IMR-90 (cell line): Measurements from ENCODE around the gene NKX1-1. TPM values are rescaled to one million over a fixed set of nuclear protein-coding genes. Genes with fewer than 3 reads are reported as not detected.

ENCODE experiments used
- ATAC-seq: fragments of 200-7000 bp; cut with Tn5 transposase; 2 replicates; pipeline ENCODE4 v1.9.1; 2020; ENCODE audit warnings: low read depth, mild to moderate bottlenecking, moderate library complexity
- BruUV-seq: library from RNA; stranded (reverse); fragments of 400-500 nt; replicated peaks from 2 replicates; lab custom pipeline; 2021; lab: Mats Ljungman, UMichigan
- CTCF ChIA-PET: fragments of 300-600 bp; formaldehyde crosslinking; extraction: SDS; loops from one replicate; lab custom pipeline; 2021; ENCODE audit warnings: antibody characterized with exemption; lab: Yijun Ruan, JAX
- POLR2A ChIA-PET: fragments of 300-600 bp; sonication (Branson Sonifier 250); formaldehyde crosslinking; loops from one replicate; lab custom pipeline; 2022; ENCODE audit warnings: antibody characterized with exemption; ENCODE audit not compliant: unreplicated experiment; lab: Charles Lee
- DNase-seq: peaks from one replicate; pipeline ENCODE4 v3.0.0; 2013
- H2AFZ ChIP-seq: replicated peaks from 2 replicates; pipeline ENCODE3; 2013; ENCODE audit warnings: low read length, mild to moderate bottlenecking; ENCODE audit not compliant: poor library complexity
- H2AK5ac ChIP-seq: 2 replicates; pipeline ENCODE4 v1.6.1; 2013; ENCODE audit warnings: low read depth, low read length, inconsistent platforms
- H2AK9ac ChIP-seq: replicated peaks from 2 replicates; pipeline ENCODE3; 2013; ENCODE audit warnings: mild to moderate bottlenecking, low read depth, low read length, moderate library complexity; ENCODE audit not compliant: poor library complexity
- H2BK120ac ChIP-seq: 2 replicates; pipeline ENCODE4 v1.6.1; 2013; ENCODE audit warnings: low read depth, low read length, inconsistent platforms
- H2BK15ac ChIP-seq: 3 replicates; pipeline ENCODE4 v1.6.1; 2013; ENCODE audit warnings: low read depth, low read length, inconsistent platforms
- H2BK20ac ChIP-seq: 2 replicates; pipeline ENCODE4 v1.6.1; 2013; ENCODE audit warnings: low read depth, mild to moderate bottlenecking, inconsistent platforms, low read length, moderate library complexity
- H2BK5ac ChIP-seq: 2 replicates; pipeline ENCODE4 v1.6.1; 2013; ENCODE audit warnings: mild to moderate bottlenecking, low read depth, low read length, inconsistent platforms; ENCODE audit not compliant: poor library complexity, severe bottlenecking
- H3K14ac ChIP-seq: replicated peaks from 2 replicates; pipeline ENCODE4 v1.6.1; 2013; ENCODE audit warnings: low read depth, low read length, inconsistent platforms
- H3K18ac ChIP-seq: 2 replicates; pipeline ENCODE4 v1.6.1; 2013; ENCODE audit warnings: low read depth, low read length, control low read depth
- H3K23ac ChIP-seq: 2 replicates; pipeline ENCODE4 v1.6.1; 2013; ENCODE audit warnings: low read depth, low read length, inconsistent platforms
- H3K27ac ChIP-seq: 2 replicates; pipeline ENCODE4 v1.5.1; 2013; ENCODE audit warnings: mild to moderate bottlenecking, control low read depth, low read length; ENCODE audit not compliant: insufficient read depth
- H3K27me3 ChIP-seq: 2 replicates; pipeline ENCODE4 v1.6.1; 2013; ENCODE audit warnings: low read length; ENCODE audit not compliant: control insufficient read depth, insufficient read depth
- H3K36me3 ChIP-seq: 2 replicates; pipeline ENCODE4 v1.6.1; 2013; ENCODE audit warnings: low read length, mixed read lengths; ENCODE audit not compliant: control insufficient read depth, insufficient read depth
- H3K4ac ChIP-seq: 2 replicates; pipeline ENCODE4 v1.6.1; 2013; ENCODE audit warnings: low read depth, low read length, inconsistent platforms
- H3K4me1 ChIP-seq: 2 replicates; pipeline ENCODE4 v1.6.1; 2013; ENCODE audit warnings: low read length, mixed read lengths; ENCODE audit not compliant: control insufficient read depth, insufficient read depth
- H3K4me2 ChIP-seq: 2 replicates; pipeline ENCODE4 v1.6.1; 2013; ENCODE audit warnings: low read depth, mild to moderate bottlenecking, control low read depth, low read length, moderate library complexity
- H3K4me3 ChIP-seq: 2 replicates; pipeline ENCODE4 v1.5.1; 2013; ENCODE audit warnings: low read depth, mild to moderate bottlenecking, control low read depth, low read length, moderate library complexity; ENCODE audit not compliant: insufficient read depth
- H3K56ac ChIP-seq: 2 replicates; pipeline ENCODE4 v1.6.1; 2013; ENCODE audit warnings: low read length, inconsistent platforms; ENCODE audit not compliant: insufficient read depth; ENCODE audit errors: extremely low read depth
- H3K79me1 ChIP-seq, 2 experiments: 2 replicates each; pipeline ENCODE4 v1.6.1; 2013; ENCODE audit warnings: low read length in 2 of 2, inconsistent platforms in 1 of 2, low read depth in 1 of 2
- H3K9ac ChIP-seq: 2 replicates; pipeline ENCODE4 v1.6.1; 2013; ENCODE audit warnings: low read depth, low read length, control low read depth
- H3K9me1 ChIP-seq: 2 replicates; pipeline ENCODE4 v1.6.1; 2013; ENCODE audit warnings: low read length, inconsistent platforms; ENCODE audit not compliant: insufficient read depth
- H3K9me3 ChIP-seq: 2 replicates; pipeline ENCODE4 v1.6.1; 2013; ENCODE audit warnings: low read length; ENCODE audit not compliant: control insufficient read depth, insufficient read depth
- H4K20me1 ChIP-seq: 2 replicates; pipeline ENCODE4 v1.6.1; 2013; ENCODE audit warnings: low read length, inconsistent platforms; ENCODE audit not compliant: insufficient read depth
- H4K5ac ChIP-seq: 2 replicates; pipeline ENCODE4 v1.6.1; 2013; ENCODE audit warnings: mild to moderate bottlenecking, low read depth, low read length, control low read depth
- H4K8ac ChIP-seq, 2 experiments: 2 replicates each; pipeline ENCODE4 v1.6.1; 2013; ENCODE audit warnings: low read depth in 2 of 2, low read length in 2 of 2, control low read depth in 1 of 2, inconsistent platforms in 1 of 2
- H4K91ac ChIP-seq: 2 replicates; pipeline ENCODE4 v1.6.1; 2013; ENCODE audit warnings: low read depth, low read length, inconsistent platforms; ENCODE audit not compliant: insufficient read depth
- BHLHE40 ChIP-seq: fragments of 150-350 bp; IDR thresholded peaks from 2 replicates; pipeline ENCODE4 v1.6.1; 2016; ENCODE audit warnings: mild to moderate bottlenecking, low read depth, low read length
- CEBPB ChIP-seq: IDR thresholded peaks from 2 replicates; pipeline ENCODE4 v1.6.1; 2012; ENCODE audit warnings: low read depth, low read length, improper control_type of control experiment
- CHD1 ChIP-seq: IDR thresholded peaks from 2 replicates; pipeline ENCODE4 v1.6.1; 2012; ENCODE audit warnings: low read depth, low read length, improper control_type of control experiment
- FOS ChIP-seq: fragments of 150-350 bp; IDR thresholded peaks from 2 replicates; pipeline ENCODE4 v1.6.1; 2016; ENCODE audit warnings: low read depth, low read length
- MAFK ChIP-seq: IDR thresholded peaks from 2 replicates; pipeline ENCODE4 v1.6.1; 2012; ENCODE audit warnings: low read depth, low read length, improper control_type of control experiment
- MAZ ChIP-seq: IDR thresholded peaks from 2 replicates; pipeline ENCODE4 v1.6.1; 2012; ENCODE audit warnings: low read depth, mild to moderate bottlenecking, low read length, improper control_type of control experiment, moderate library complexity, borderline replicate concordance
- MXI1 ChIP-seq: IDR thresholded peaks from 2 replicates; pipeline ENCODE4 v1.6.1; 2012; ENCODE audit warnings: low read depth, mild to moderate bottlenecking, low read length, moderate library complexity, borderline replicate concordance
- POLR2A ChIP-seq: IDR thresholded peaks from 2 replicates; pipeline ENCODE4 v1.6.1; 2012; ENCODE audit warnings: mild to moderate bottlenecking, low read depth, low read length
- RAD21 ChIP-seq: IDR thresholded peaks from 2 replicates; pipeline ENCODE4 v1.6.1; 2012; ENCODE audit warnings: low read length, improper control_type of control experiment
- RCOR1 ChIP-seq: IDR thresholded peaks from 2 replicates; pipeline ENCODE4 v1.6.1; 2012; ENCODE audit warnings: mild to moderate bottlenecking, low read length, improper control_type of control experiment; ENCODE audit not compliant: insufficient replicate concordance
- RFX5 ChIP-seq: IDR thresholded peaks from 2 replicates; pipeline ENCODE4 v1.8.0; 2012; ENCODE audit warnings: low read depth, mild to moderate bottlenecking, low read length, moderate library complexity
- SMC3 ChIP-seq: fragments of 150-350 bp; IDR thresholded peaks from 2 replicates; pipeline ENCODE4 v1.6.1; 2016; ENCODE audit warnings: low read depth, mild to moderate bottlenecking, antibody characterized with exemption, low read length, moderate library complexity
- WGBS, 2 experiments: methylation state at CpG; one replicate each; pipeline versions ENCODE4 v1.1.5 to v1.1.7; 2013; ENCODE audit warnings: missing lambda C conversion rate in 2 of 2; ENCODE audit not compliant: insufficient read length in 1 of 2; ENCODE audit errors: extremely low coverage in 2 of 2; 5-methylcytosine and 5-hydroxymethylcytosine counted together
- dilution Hi-C: fragments of 300-500 bp; cut with HindIII; formaldehyde crosslinking; loops from one replicate; pipeline ENCODE4 v1.14.3; 2018; ENCODE audit warnings: low sequenced_read_pairs; ENCODE audit not compliant: unreplicated experiment
- in situ Hi-C: fragments of 300-500 bp; cut with MboI; formaldehyde crosslinking; loops from 3 replicates; pipeline ENCODE4 v1.14.3; 2019; ENCODE audit warnings: low sequenced_read_pairs, inconsistent platforms, mixed read lengths
- intact Hi-C: fragments of 100-400 bp; cut with micrococcal nuclease; formaldehyde crosslinking; loops from 2 replicates; pipeline ENCODE4 v1.10.0; 2022
- polyA plus RNA-seq, 3 experiments: library from polyadenylated mRNA; depleted of rRNA; stranded (reverse); fragments of >200 nt; gene quantifications; 2 replicates each; pipeline ENCODE4 v1.2.3, GENCODE V29; 2012; ENCODE audit warnings: low replicate concordance in 1 of 3
- total RNA-seq: library from RNA; depleted of rRNA; stranded (reverse); fragments of >200 nt; gene quantifications from 2 replicates; pipeline ENCODE4 v1.2.3, GENCODE V29; 2012
- TF ChIP-seq, protein P1 (sequence below): fragments of 150-350 bp; IDR thresholded peaks from 2 replicates; pipeline ENCODE4 v1.6.1; 2017; ENCODE audit warnings: mild to moderate bottlenecking, antibody characterized with exemption, low read length, low read depth
- TF ChIP-seq, protein P2 (sequence below): conservative IDR thresholded peaks from 2 replicates; pipeline ENCODE4 v1.5.1; 2012; ENCODE audit warnings: mild to moderate bottlenecking, low read depth, low read length, improper control_type of control experiment

NKX1-1 gene
- total and polyA plus RNA-seq, 2 of the 4 experiments (the other 2 are of a cell fraction): not detected

DNA sequence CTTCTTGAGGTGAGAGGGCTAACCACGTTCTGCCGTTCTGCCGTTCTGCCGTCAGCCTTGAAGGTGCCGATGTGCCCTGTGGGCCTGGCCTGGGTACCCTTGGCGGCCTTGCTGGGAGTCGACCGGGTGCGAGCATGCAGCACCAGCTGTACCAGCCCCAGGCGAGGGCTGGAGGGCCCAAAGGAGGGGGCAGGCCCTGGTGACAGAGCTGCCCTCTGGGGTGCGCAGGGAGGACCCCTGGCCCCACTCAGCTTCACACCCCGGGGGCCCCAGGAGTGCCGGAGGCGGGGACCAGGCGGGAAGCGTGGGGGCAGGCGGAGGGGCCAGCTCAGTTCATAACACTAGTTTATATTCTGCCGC is 37.2 kb downstream of the NKX1-1 start (continued):
- TF ChIP-seq MAZ: no peak
- TF ChIP-seq, protein P1, sequence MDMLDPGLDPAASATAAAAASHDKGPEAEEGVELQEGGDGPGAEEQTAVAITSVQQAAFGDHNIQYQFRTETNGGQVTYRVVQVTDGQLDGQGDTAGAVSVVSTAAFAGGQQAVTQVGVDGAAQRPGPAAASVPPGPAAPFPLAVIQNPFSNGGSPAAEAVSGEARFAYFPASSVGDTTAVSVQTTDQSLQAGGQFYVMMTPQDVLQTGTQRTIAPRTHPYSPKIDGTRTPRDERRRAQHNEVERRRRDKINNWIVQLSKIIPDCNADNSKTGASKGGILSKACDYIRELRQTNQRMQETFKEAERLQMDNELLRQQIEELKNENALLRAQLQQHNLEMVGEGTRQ: no peak

DNA sequence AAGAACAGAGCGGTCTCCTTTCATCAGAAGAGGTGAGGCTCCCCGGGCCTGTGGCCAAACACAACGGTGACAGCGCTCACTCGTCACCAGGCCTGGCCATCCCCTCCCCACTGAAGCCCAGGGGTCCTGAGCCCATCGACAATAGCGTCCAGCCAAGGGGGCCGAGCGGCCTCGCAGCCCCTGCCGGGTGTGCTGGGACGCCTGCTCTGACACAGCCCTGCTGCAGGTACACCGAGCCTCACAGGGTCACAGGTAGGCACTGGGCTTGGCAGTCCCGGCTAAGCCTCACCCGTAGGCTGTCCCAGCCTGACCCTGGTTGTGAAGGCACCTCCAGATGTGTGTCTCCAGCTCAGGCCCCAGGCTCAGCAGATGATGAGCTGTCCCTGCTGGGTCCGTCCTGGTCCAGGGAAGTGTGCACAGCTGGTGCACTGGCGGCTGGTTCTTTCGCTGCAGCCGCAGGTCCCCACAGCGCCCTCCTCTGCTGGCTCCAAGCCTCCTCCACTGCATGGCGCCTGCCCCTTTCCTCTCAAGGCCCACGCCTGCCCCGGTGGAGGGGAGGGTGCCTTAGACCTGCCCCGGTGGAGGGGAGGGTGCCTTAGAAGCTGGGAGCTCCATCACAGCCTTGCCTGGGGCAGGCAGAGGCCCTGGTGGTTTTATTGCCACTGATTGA is 37.7 kb downstream of the NKX1-1 start:
- Histone ChIP-seq H4K20me1 (no peaks in the 10 kb centered on the region), H3K4ac (no peak overlapping the region), H3K4me1 (no peaks in the 10 kb centered on the region), H3K36me3 (peaks cover 21% of the 10 kb centered on the region), H3K27me3 (no peaks in the 10 kb centered on the region), H3K9me3 (no peaks in the 10 kb centered on the region; the same call in 1 of the 2 replicates), H3K56ac (no peak overlapping the region), H3K4me3 (no peak overlapping the region), H2BK120ac (no peak overlapping the region), H4K8ac (no peak overlapping the region), H2AK5ac (no peak overlapping the region), H4K91ac (no peak overlapping the region), H3K79me1 (no peaks in the 10 kb centered on the region), H2BK15ac (no peak overlapping the region), H4K5ac (no peak overlapping the region), H3K27ac (no peak overlapping the region), H3K9ac (no peak overlapping the region), H2BK20ac (no peak overlapping the region), H3K9me1 (no peaks in the 10 kb centered on the region; the same call in 1 of the 2 replicates), H3K14ac (no peak overlapping the region), H3K23ac (no peak overlapping the region), H3K18ac (no peak overlapping the region), H3K4me2 (no peak overlapping the region), H2BK5ac (no peak overlapping the region), H2AFZ (no peak overlapping the region), H2AK9ac (peak overlapping the region; percentile 7)
- intact Hi-C loops (loop anchor here (10.0 kb wide), 1 partner anchor 356 kb away; the partner anchor contains the start of genes TACC3 and TMEM129), dilution Hi-C loops (no loop called here), in situ Hi-C loops (no loop called here)
- no peak for ATAC-seq
- POLR2A ChIA-PET: no interaction called here
- no peak for DNase-seq
- CTCF ChIA-PET: no interaction called here
- BruUV-seq: no TSS peak
- WGBS, 2 experiments: 93% methylated on average over 14 of the region's 24 CpGs; no CpG with 5 or more reads in 1 of the 2 experiments
- TF ChIP-seq FOS (no peak), MAFK (no peak), SMC3 (no peak), BHLHE40 (no peak), RFX5 (no peak), CEBPB (no peak), CHD1 (no peak), POLR2A (no peak), RCOR1 (no peak), MAZ (no peak), RAD21 (no peak), MXI1 (no peak)
- TF ChIP-seq, protein P2, sequence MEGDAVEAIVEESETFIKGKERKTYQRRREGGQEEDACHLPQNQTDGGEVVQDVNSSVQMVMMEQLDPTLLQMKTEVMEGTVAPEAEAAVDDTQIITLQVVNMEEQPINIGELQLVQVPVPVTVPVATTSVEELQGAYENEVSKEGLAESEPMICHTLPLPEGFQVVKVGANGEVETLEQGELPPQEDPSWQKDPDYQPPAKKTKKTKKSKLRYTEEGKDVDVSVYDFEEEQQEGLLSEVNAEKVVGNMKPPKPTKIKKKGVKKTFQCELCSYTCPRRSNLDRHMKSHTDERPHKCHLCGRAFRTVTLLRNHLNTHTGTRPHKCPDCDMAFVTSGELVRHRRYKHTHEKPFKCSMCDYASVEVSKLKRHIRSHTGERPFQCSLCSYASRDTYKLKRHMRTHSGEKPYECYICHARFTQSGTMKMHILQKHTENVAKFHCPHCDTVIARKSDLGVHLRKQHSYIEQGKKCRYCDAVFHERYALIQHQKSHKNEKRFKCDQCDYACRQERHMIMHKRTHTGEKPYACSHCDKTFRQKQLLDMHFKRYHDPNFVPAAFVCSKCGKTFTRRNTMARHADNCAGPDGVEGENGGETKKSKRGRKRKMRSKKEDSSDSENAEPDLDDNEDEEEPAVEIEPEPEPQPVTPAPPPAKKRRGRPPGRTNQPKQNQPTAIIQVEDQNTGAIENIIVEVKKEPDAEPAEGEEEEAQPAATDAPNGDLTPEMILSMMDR: no peak
- TF ChIP-seq, protein P1: no peak
